HG03558 (cell line): Measurements from ENCODE around the gene PDIK1L.

Experiments used
- ATAC-seq: cut with Tn5 transposase; IDR thresholded peaks from one replicate; pipeline ENCODE4 v1.9.1; 2021; ENCODE audit warnings: moderate number of reproducible peaks; ENCODE audit not compliant: unreplicated experiment; ENCODE audit errors: extremely low read depth

The PDIK1L gene

DNA sequence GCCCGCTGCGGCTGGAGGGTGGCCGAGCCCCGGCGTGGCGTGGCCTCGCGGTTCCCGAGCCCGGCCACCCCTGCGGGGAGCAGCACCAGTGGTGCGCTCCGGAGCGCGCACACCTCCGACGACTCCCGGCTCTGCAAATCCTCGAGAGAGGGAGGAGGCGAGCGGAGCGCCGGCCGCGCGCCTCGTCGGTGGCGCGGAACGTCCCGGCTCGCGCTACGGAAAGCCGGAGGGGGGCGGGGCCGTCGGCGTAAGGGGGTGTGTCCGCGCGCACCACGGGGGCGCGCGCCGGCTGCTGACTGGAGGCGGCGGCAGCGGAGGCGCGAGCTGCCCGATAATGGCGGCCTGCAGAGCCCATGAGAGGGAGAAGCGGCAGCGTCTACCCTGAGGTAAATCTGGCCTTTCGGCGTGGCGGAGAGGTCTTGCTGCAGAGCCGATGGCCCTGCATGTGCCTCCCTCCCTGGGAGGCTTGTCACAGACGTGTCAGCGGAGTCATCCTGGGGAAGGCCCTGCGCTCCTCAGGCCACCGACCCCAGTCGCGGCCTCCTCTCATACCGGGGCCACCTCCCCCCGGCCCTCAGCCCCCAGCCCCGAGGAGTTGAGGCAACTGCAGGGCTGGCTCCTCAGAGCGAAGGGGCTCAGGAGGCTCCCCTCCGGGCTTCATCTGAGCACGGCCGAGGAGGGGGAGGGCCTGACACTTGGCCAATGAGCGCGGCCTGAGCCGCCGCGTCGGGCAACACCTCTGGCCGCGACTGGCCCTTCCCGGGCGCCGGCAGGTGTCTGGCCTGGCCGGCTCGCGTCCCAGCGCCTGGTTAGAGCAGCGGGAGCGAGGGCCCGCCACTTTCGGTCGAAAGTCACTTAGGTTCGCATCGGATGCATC is at the start of gene PDIK1L:
PDIK1L (plus strand) TSS at position 295 of the 877 bp plus-strand sequence. CDS start 2,485 bp downstream, outside the sequence.
- peak; percentile 41 for ATAC-seq

DNA sequence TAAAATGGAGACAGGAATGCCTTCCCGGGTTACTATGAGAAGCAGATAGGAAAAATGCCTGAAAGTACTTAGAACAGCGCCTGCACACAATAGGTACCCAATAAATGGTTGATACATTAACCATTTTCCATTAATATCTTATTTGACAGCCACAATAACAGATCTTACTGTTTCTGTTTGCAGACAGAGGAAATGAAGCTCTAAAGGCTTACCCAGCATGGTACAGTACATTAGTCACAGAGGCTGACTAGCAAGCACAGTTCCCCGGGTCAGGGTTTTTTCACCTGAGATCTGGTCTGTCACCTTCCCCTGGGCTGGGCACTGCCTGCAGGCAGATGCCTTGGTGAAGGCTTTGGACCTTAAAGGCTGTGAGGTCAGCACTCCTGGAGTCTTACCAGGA is 47.1 kb upstream of the PDIK1L start:
- no peak for ATAC-seq

GRCh38 chr1:26066160-26066559 is 45.5 kb upstream of the PDIK1L start:
- no peak for ATAC-seq

GRCh38 chr1:26066857-26067256 is 44.8 kb upstream of the PDIK1L start:
- no peak for ATAC-seq

GRCh38 chr1:26067432-26067911 is 44.2 kb upstream of the PDIK1L start, which contains the start of gene TRIM63:
TRIM63 (minus strand) TSS chr1:26067630; CDS start chr1:26067494, 136 bp downstream.
- no peak for ATAC-seq

DNA sequence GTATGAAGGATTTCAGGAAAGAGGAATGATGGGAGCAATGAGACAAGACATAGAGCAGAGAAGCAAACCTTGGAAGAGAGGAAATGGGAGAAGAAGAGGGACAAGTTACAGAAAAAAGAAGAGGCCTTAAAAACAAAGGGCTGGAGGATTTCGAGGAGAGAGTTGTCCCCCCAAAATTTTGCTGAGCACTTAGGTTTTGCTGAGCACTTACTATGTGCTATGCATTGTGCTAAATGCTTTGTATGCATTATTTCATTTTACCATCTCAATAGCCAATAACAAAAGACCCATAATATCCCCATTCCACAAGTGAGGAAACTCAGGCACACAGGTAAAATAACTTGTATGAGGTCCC is 41.7 kb upstream of the PDIK1L start:
- ATAC-seq = no peak

GRCh38 chr1:26070296-26070962 is 41.2 kb upstream of the PDIK1L start:
- no peak for ATAC-seq

- ATAC-seq = no peak
Observed at GRCh38 chr1:26070963-26071342, 40.7 kb upstream of the PDIK1L start.

GRCh38 chr1:26072305-26072704 is 39.3 kb upstream of the PDIK1L start:
- no peak for ATAC-seq

DNA sequence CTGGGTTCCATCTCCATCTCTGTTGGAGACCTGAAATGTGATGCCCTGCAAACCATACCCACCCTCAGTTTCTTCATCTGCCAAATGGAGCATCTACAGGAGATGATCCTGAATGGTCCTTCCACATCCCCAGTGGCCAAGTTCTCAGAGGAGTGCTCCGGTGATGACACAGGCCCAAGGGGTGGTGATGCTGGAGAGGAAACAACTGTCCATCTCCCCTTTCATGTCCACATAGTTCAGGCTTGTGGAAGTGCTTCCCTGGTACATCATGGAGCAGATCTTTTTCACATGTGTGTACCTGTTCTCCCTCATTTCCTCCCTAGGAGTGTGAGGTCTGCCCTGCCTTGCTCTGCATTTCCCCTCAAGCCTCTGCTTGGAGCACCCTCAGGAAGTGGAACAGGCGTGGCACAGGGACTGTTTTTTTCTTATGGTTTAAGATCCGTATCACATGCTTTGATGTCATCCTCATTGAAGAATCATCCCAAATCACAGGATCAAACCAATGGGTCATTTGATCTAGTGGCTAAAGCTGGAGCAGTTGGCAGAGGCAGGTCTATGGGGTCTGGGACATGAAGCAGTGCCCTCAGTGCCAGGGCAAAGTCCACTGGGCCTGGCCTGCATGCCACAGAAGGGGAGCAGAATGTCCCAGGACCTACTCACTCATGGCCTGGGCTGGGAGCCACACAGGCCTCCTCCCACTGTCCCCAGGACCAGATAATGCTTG is 36.0 kb upstream of the PDIK1L start:
- ATAC-seq = no peak

GRCh38 chr1:26077524-26077923 is 34.1 kb upstream of the PDIK1L start:
- ATAC-seq = no peak

GRCh38 chr1:26078286-26079177 is 33.1 kb upstream of the PDIK1L start:
- ATAC-seq = no peak

DNA sequence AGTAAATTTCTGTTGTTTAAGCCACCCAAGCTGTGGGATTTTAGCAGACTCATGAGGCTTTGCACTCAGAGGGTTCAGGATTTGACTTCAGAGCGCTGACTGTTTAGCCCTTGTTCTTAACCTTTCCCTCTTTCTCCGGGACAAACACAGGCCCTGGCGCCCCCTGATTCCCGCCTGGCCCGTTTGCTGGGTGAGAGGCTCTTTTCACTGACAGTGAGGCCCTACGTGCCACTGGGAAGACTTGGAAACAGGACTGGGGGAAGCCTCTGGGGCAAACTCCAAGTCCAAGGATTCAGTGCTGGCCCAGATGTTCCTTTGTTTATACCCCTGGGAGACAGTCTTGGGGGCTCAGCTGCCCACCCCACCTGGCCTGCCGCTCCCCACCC is 32.5 kb upstream of the PDIK1L start:
- no peak for ATAC-seq

DNA sequence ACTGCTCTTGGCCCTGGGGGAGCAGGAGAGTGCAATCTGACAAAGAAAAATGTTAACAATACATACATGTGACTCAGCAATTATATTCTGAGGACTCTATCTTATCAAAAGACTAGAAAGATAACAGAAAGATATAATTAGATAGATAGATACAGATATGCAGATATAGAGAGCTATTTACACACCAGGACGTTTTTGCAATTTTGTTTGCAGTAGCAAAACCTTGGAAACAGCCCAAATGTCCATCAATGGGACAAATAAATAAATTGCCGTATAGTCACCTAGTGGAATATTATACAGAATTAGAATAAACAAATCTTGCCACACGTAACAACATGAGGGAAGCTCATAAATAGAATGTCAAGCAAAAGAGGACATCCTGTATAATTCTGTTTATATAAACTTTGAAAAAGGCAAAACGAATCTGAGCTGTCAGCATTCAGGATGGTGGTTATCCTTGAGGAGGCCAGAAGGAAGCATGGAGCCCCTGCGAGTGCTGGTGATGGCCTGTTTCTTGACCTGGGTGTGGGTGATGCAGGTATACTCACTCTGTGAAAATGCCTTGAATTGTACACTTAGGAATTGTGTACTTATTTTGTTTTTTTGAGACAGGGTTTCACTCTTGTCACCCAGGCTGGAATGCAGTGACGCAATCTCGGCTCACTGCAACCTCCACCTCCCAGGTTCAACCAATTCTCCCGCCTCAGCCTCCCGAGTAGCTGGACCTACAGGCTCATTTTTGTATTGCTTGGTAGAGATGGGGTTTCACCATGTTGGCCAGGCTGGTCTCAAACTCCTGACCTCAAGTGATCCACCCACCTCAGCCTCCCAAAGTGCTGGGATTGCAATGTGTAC is 31.4 kb upstream of the PDIK1L start:
- no peak for ATAC-seq

DNA sequence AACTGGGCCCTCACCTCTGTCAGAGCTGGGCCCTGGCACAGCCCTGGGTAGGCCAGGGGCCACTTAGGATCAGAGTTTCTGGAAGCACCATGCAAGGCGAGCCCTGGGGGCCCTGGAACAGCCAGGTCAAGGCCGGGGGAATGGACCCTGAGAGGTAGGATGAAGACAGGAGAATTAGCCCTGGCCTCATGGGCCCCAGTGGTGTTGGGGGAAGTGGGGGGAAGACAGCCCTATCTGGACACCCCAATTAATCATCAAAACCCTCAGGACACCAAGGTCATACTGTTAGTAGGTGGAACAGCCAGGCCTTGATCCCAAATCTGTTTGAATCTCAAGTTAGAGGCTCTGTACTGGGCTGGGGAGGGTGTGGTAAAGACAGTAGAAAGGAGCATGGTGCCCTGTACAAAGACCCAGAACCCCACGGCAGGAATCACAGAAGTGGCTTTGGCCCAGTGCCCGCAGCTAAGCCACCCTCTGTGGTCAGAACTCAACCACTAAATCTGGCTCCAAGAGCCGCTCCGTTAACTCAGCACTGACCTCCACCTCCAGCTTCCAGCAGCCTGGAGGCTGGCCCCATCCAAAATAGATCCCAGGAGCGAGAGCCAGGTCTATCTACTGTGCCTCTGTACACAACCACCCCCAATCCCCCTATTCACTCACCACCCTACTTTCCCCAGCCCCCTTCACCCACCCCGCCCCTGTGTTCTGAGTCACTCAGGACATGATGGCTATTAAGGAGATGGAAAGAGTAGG is 30.2 kb upstream of the PDIK1L start:
- no peak for ATAC-seq

DNA sequence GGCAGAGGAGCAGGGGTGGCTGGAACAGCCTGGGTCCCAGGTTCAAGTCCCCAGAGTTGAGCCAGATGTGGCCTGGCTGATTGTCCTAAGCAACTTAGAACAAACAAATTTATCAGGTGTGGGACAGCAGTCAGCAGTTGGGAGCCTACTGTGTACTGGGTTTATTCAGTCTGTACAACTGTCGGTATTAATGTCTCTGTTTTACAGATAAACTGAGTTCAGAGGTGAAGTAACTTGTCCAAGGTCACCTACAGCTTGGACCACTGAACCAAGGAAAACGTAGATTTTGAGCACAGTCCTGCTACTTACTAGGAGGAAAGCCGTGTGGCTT is 29.6 kb upstream of the PDIK1L start:
- no peak for ATAC-seq

DNA sequence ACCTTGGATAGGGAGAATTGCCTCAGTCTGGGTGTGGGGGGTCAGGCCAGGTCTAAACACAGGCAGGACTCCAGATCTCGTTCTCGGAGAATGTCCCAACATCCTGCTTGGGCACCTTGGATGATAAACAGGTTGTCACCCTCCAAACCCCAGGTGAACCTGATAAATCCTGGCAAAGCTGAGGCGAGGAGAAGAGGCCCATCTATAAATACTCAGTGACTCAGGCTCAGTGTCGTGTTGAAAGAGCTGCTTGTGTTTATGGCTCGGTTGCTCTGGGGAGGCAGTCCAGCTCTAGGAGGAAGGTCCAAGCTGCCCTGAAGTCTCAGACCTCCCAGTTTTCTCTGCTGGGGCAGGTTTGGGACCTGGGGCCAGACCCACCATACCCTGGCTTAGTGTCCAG is 28.4 kb upstream of the PDIK1L start:
- ATAC-seq = no peak

GRCh38 chr1:26084091-26084561 is 27.5 kb upstream of the PDIK1L start:
- no peak for ATAC-seq
